Stimulated activated CD4-positive, alpha-beta T cell treated with anti-CD3 and anti-CD28 coated beads, Interleukin-12 subunit alpha, Interleukin-12 subunit beta, amount 100 ng/mL, for 4 hours (primary cell): Measurements from ENCODE around the gene STON2.
"Not testable (repeated sequence)": the region's sequence is repeated elsewhere in the genome, so short reads cannot be mapped to it uniquely, and the experiment has no call there.

ENCODE experiments used
- DNase-seq: peaks from one replicate; pipeline ENCODE4 v3.0.0-alpha.2; 2020

The STON2 gene

DNA sequence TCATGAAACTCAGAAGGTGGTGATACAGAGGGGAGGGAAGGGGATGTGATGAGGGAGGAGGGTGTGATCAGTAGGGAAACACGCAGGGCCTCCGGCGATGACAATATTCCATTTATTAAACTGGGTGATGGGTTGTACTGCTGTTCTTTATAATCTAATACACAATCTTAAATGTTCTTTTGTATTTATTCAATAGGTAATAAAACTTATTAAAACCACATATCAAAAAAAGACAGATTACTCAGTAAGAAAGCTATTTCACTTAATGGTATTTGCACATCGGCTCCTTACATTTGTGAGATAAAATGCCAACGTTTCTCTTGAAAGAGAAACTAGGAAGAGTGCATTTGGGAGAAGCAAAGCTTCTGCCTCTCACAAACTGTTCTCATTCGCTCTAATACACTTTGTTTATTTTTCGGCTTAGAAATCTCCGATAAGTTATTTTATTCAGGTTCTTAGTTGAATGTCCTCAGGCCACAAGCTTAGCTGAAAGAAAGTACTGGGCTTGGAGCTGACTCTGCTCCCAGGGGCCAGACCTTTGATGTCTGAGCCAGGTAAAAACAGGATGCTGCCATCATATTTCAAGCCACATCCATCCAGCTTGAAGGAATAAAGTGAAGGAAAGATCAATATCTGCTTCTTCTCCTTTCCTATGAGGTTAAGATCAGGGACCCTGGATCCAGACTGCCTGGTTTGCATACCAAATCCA lies 17.5 kb downstream of the STON2 start:
- no peak for DNase-seq

DNA sequence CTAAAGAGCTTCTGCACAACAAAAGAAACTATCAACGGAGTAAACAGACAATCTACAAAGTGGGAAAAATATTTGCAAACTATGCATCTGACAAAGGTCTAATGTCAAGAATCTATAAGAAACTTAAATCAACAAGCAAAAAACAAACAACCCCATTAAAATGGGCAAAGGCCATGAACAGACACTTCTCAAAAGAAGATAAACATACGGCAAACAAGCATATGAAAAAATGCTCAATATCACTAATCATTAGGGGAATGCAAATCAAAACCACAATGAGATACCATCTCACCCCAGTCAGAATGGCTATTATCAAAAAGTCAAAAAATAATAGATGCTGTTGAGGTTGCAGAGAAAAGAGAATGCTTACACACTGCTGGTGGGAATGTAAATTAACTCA lies 20.1 kb downstream of the STON2 start:
- DNase-seq = not testable (repeated sequence)

DNA sequence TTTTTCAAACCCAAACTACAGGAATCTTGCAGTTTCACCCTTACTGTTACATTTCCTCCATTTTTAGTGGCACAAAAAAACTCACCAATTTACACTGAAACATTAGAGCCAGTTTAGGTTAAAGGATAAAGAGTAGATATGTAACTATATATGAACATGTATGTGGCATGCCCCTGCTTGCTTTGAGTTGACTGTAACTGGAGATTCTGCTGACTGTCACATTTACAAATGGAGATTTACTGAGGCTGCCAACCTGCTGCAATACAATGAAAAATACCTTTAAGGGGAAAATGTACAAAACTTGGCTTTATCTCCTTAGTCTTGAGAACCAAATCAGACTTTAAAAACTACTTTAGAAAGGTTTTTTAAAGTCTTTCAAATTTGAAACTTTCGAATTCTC lies 28.3 kb downstream of the STON2 start:
- DNase-seq = no peak

DNA sequence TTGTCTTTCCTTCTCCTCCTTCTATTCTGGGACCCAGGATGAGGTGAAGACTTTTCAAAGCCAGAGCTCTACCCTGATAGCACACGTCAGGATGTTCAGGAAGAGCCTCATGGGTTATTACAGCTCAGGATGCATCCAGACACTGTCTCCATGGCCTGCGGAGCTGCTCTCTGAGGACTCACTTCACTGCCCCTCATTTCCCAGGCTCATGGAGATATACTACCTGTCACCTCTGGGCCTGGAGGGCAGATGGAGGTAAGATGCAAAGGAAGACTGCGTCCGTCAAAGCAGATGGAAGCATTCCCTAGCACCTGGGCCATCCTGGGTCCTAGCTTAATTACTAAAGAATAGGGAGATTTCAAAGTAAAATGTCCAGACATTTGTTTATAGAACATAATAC lies 32.6 kb downstream of the STON2 start:
- no peak for DNase-seq

DNA sequence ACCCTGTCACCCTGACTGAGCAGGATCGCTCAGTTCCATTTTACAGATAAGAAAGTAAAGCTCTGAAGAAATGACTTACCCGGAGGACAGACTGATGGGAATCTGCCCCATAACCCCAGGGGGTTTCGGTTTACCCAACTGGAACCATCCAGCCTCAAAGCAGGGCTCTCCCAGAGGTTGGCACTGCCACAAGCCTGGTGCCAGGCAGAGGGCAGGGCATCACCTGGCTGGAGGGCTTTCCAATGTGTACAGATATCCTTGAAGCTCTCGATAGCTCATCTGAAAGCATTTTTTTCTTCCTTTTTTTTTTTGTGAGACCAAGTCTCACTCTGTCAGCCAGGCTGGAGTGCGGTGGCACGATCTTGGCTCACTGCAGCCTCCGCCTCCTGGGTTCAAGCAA lies 33.2 kb downstream of the STON2 start:
- no peak for DNase-seq

DNA sequence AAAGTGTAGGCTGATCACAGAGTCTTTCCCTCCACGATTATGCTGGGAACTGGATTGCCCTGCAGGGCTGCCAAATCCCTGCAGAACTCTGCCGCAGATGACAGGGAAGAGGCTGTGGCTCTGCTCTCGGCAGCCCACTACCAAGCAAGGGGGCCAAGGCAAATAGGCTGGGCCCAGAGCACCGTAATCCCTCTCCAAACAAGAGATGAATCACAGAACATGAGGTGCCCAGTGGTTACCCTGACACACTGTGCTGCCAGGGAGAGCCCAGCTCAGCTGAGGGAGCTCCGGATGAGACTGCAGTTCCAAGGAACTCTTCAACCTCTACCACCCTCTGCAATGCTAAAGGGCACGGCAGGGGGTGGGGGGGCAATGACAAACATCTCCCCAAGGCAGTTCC lies 33.9 kb downstream of the STON2 start:
- DNase-seq = no peak

DNA sequence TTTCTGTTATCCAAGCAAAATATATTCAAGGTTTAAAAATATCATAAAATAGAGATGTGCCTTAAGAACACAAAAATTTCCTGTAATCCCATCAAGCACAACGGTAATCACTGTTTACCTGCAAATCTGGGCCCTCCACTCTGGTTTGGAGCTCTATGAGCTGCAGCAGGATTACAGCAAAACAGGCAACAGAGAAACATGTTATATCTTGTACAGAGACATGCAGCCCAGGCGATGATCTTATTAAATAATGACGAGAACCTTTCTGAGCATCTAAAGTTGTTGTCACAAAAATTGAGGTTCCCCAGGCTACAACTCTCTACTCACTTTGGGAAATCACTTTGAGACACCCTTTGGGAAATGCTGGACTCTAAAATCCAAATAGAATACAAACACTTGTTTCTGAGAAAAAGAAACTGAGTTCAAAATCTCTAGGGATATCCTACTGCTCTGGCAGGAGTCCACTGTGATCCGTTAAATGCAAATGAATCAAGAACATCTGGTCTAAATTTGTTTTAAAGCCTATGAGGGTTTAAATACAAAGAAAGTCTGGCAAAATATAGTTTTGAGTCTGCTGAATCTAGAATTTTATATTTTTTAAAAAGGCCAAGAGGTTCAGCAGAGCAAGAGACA lies 36.3 kb downstream of the STON2 start:
- no peak for DNase-seq

DNA sequence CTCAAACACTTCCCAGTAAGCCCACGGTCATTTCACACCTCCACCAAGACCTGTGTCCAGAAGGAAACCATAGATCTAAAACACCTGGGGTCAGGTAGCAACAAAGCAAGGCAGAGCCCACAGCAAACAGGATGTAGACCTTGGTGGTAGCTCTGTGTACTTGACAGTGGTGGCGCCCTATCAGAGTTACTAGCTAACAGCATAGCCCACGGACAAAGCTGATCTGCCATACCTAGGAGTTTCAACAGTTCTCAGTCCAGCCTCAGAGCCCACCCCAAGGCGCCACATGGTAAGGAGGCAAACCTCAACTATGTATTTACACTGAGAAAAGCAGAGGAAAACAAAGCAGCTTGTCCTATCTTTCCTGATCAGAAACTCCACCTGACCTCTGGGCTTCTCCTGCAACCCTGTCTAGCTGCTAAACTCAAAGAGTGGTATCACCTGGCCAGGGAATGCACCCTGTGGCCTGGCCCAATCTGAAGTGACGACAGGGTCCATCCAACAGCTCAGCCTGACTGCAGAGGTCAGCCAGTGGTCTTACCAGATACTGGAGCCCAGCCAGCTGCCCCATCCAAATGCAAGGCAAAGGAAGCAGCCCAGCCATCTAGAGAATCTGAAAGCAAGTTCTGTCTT lies 46.3 kb downstream of the STON2 start:
- no peak for DNase-seq

DNA sequence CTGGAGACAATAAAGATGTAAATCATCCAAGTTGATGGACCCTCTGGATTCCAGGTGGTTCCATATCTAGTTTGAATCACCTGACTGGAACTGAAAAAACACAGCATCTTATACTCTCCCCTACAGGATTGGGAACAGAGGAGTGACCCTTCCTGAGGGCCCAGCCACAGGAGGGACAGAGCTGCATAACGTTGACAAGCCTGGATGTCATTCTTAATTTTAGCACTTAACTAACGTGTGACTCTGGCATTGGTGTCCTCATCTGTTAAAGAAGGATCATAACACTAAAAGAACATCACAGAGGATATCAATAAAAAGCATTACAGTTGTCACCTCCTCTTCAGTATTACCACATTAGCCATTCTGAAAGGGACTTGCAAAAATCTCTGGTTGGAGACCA lies 47.7 kb downstream of the STON2 start:
- no peak for DNase-seq

DNA sequence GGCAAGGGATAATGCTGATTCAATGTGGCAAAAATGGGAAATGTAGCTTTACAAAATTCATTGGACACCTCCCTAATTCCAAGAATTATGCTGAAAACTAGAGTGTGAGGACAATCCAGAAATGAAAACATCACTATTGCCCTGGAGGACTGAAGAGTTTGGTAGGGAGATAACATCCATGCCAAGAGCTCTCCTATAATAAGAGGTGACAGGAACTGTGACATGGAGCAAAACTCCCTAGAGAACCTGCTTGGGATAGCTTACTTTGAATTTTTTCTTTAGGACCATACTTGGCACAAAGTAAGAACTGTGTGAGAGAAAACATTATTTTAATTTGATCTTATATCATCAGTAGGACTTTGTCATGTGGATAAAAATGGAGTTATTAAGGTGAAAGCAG lies 48.9 kb downstream of the STON2 start:
- DNase-seq = no peak

DNA sequence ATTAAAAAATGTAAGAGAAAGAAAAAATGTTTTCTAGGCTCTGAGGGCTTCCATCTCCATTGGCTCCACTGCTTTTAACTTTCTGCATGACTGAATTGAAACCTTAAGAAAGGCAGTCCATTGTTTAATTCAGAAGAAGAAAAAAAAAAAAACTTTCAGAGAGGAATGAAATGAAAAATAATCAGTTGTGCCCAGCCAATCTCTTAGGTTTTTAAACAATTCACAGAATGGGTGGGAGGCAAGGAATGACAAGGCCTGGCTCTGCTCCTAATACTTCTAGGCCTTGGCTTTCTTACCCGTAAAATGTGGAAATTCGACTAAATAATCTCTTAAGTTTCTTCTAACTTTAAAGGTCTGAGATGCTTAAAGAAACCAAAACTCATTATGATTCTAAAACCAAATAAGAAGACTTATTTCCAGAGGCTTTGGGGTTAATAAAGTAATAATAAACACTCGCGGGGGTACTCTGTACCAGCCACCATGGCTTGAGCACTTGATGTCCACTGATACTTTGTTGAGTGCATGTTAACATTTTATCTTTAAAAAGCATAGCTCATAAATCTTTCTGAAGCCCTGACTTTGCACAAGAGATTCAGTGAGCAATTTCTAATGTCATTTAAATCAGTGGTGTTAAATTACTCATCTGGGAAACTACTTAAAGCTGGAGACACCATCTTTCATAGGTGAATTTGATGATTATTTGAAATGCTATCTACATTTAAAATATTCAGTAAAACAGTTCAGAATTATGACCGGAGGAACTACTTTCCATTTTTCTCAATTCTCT lies 49.6 kb downstream of the STON2 start:
- no peak for DNase-seq

DNA sequence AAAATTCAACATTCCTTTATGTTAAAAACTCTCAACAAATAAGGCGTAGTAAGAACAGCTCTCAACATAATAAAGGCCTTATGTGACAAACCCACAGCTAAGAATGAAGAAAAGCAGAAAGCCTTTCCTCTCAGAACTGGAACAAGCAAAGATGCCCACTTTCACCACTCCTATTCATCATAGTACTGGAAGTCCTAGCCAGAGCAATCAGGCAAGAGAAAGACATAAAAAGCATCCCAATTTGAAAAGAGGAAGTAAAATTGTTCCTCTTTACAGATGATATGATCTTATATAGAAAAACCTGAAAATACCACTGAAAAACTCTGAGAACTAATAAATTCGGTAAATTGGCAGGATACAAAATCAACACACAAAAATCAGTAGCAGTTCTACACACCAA lies 52.1 kb downstream of the STON2 start:
- no peak for DNase-seq

DNA sequence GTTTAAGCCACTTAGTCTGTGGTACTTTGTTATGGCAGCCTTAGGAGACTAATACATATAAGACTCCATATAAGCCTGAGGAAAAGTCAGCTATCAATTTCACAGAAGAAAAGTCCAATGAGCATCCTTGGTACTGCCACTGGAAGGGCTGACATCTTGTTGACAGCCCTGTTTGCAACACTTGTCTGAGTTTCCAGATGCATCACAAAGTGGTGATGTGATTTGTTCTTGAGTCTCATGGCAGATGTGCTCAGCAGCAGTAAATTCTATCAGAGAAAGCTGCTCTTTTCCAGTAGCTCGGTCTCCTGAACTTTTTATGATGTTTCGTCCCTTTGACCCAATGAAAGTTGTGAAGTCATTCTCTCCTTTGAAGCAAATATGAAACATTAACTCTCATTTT lies 54.3 kb downstream of the STON2 start:
- no peak for DNase-seq

DNA sequence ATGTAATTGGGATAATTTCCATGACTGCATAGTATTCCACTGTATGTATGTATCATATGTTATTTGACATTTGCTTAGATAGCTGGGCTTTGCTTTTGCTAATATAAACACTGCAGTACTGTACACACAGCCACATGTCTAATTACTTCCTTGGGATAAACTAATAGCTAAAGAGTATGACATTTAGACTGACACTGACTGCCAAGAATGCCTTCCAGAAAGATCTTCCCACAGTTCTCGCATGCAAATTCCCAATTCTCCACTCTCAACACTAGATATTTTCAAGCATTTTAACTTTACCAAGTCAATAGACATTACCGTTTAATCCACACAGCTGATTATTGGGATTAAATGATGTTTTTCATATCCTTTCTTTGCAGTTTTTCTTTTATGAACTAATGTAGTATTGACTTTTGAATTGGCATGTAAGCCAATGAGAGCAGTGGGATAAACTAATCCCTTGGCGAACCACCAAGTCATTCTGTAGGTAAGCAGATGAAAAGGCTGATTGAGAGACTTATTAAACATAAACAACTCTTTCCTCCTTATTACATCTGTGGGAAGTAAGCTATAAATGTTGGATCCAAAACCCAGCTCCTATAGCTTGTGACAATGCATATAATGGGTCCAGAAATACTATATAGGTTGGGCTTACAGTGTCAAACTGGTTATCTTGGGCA lies 55.5 kb downstream of the STON2 start:
- no peak for DNase-seq

DNA sequence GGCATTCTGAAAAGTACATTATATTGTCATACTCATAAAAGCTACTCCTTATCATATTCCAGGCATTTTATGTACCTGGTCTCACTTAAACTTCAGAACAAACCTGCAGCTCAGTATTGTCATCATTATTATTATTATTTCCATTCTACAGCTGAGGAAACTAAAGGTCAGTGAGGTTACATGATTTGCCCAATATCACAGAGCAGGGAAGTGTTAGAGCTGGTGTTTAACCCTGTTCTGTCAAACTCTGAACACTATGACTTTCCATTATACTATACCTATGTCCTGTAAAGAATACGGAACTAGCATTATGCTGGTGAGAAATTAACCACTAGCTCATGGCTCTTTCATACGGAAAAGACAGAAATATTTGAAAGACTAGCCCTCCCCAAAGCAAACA lies 56.4 kb downstream of the STON2 start:
- no peak for DNase-seq

DNA sequence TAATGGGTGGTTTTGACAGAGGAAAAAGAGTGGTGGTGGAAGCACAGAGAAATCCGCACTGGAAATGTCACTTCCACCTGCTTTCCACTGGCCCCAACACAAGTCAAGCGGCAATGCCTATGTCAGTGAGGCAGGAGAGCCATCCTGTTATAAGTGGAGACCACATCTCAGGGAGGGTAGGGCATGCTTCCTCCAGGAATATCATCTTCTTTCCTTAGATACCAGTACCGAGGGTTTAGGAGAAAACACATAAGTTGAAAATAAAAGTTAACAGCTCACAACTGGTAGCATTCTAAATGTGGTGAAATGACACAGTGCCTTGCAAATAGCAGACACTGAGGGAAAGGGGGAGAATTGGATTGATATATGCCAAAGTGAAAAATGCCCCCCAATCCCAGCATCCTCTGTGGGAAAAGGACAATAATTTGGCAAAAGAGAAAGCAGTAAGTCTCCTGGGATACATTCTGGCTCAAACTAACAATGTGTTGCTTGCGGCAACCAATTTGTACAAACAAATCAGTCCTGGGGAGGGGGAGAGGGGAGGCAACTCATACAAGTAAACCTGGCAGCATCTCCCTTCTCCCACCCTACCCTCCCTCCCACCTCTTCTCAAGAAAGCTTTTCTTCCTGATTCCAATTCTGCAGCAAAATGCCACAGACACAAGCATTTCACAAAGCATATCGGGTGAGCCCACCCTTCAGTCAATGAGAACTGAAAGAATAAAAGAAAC lies 57.1 kb downstream of the STON2 start:
- DNase-seq = no peak

DNA sequence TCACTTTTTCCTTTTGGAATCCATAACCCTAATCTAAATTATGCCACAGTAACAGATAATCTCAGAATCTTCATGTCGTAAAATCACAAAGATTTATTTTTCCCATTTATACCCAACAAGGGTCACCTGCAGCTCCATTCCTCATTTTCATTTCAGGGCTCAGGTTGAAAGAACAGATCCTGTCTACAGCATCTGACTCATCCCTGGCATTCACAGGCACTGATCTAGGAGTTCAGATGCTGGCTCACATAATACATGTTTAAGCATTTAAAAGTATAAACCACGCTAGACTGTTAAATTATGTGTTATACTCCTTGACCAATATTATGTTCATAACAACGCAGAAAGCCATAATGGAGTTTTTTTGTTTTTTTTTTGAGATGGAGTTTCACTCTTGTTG lies 58.3 kb downstream of the STON2 start:
- DNase-seq = no peak

DNA sequence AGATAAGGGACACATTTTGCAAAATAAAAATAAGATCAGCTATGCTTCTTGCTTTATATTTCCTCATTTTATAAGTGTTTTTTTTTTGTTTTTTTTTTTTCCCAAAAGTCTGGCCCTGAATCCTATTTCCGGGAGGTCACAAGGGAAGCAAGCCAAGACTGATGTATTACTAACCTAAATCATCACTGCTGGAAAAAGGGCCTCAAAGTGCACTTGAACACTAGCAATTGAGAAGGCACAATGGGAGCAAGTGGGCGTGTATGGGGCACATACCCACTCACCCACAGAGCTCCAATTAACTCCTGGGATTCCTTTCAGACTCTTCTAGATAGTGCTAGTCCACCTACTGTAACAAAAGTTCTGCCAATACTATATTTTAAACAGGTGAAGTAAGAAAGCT lies 58.8 kb downstream of the STON2 start:
- DNase-seq = no peak

DNA sequence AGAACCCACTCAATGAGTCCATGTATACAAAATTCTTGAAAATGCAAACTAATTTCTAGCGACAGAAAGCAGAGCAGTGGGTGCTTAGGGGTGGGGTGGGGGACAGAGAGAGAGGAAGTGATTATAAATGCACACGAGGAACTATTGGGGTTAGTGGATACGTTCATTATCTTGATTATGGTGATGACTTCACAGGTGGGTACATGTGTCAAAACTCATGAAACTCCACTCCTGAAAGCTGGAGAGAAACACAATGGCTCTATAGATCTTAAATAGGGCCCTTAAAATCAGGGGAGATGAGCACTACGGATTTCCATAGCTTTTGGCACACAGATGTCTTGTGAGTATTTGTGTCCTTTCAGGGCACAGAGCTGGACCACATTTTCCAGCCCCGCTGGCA lies 59.9 kb downstream of the STON2 start:
- DNase-seq = no peak

DNA sequence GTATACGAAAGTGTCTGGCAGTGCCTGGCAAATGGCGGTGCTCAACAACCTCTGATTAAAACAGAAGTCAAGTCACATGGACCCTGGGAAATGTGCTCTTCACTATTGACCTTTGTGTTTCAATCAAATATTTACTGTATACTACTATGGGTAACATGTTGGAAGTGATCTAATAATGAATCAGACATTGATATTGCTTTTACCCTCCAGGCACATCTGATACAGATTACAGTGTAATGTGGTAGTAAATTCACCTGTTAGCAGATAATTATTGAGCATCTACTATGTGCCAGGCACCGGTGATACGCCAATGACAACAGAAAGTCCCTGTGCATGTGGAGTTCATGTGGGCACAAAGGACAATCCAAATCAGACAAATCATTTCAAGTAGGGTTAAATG lies 63.1 kb downstream of the STON2 start:
- no peak for DNase-seq

DNA sequence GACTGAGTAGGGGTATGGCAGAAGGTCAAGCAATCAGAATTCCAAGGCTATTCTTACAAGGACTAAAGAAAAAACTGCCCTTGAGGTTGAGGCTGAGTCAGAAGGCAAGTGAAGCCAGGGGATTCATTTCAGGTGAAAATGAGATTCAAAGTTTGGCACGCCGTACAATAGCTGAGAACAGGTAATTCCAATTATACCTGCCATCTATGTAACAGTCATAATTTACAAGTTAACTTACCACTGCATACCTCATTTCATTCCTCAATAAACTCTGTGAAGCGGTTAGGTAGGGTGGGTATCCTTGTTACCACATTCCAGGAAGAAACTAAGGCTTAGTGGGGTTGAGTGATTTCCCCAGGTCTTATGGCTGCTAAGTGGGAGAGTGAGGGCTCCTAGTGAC lies 64.1 kb downstream of the STON2 start:
- no peak for DNase-seq

DNA sequence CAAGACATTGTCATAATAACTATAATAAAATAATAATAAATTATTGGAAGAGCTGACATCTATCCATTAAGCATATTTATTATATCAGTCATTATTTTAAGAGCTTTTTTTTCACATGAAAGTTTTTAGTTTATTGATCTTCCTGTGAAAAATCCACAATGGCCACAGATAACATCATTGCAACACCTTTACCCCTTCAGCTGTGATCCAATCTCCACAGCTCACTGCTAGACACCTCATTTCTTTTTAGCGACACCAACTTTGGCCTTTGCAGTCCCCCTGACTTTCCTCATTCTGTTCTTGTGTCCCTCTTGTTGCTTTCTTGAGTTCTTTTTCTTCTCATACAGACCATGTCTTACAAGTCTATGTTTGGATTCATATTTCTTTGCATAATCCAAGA lies 67.4 kb downstream of the STON2 start:
- no peak for DNase-seq
